Measurements from ENCODE around the gene ARMCX6.
"Not testable (repeated sequence)": the region's sequence is repeated elsewhere in the genome, so short reads cannot be mapped to it uniquely, and the experiment has no call there.

Gene ARMCX6

DNA sequence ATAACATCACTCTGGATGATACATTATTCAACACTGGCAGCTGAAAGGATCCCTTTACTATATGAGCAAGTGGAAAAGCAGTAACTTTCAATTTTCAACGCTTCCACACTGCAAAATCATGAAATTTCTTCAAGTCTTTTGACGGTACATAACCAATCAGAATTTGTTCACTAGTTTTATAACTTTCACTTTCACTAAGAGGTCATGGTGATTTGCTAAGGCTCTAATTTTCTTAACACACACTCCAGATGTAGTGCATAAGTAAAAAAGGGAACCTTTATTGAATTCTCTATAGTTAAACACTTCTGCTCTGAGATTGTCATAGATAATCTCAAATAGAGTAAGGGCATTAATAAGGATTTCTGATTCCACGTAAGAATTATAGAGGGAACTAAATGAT lies 37.7 kb upstream of the ARMCX6 start:
- TF ChIP-seq, protein P1, sequence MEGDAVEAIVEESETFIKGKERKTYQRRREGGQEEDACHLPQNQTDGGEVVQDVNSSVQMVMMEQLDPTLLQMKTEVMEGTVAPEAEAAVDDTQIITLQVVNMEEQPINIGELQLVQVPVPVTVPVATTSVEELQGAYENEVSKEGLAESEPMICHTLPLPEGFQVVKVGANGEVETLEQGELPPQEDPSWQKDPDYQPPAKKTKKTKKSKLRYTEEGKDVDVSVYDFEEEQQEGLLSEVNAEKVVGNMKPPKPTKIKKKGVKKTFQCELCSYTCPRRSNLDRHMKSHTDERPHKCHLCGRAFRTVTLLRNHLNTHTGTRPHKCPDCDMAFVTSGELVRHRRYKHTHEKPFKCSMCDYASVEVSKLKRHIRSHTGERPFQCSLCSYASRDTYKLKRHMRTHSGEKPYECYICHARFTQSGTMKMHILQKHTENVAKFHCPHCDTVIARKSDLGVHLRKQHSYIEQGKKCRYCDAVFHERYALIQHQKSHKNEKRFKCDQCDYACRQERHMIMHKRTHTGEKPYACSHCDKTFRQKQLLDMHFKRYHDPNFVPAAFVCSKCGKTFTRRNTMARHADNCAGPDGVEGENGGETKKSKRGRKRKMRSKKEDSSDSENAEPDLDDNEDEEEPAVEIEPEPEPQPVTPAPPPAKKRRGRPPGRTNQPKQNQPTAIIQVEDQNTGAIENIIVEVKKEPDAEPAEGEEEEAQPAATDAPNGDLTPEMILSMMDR (IDR thresholded peaks at IDR 0.05; ENCODE audit: insufficient read depth, low read length, missing control alignments) = no peak
- ChIA-PET POLR2A (no interaction called here), CTCF (no interaction called here)
- no peak for DNase-seq (ENCODE audit: low read depth, low spot score)
- no peak overlapping the region for H3K4me3 ChIP-seq (ENCODE audit: low read depth, low read length)

- DNase-seq (ENCODE audit: low read depth, low spot score); H3K4me3 ChIP-seq (ENCODE audit: low read depth, low read length); POLR2A ChIA-PET; CTCF ChIA-PET: not testable (repeated sequence)
Measured at GRCh38 chrX:101647716-101648115, 29.9 kb upstream of the ARMCX6 start.

GRCh38 chrX:101642093-101642492 lies 24.3 kb upstream of the ARMCX6 start:
- TF ChIP-seq, protein P1 (IDR thresholded peaks at IDR 0.05; ENCODE audit: insufficient read depth, low read length, missing control alignments) = no peak
- ChIA-PET CTCF (no interaction called here), POLR2A (no interaction called here)
- DNase-seq (ENCODE audit: low read depth, low spot score) = no peak
- H3K4me3 ChIP-seq (ENCODE audit: low read depth, low read length) = no peak overlapping the region

DNA sequence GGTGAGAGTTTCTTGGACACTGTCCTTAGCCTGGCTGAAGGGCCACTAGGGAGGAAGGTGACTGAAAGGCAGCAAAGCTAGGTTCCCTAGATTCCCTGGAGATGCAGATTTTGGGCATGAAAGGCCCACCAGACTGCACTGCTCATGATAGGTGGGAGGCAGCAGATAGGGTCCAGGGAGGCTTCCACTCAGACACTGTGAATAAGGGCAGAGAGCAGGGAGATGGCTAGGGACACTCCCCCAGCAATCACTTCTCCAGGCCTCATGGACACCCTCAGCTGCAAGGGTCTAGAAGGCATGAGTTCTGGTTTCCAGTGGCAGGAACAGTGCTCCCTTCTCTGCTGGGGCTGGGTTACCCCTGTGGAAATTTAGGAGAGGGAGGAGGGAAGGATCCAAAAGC lies 21.8 kb upstream of the ARMCX6 start:
- POLR2A ChIA-PET = no interaction called here
- no peak overlapping the region for H3K4me3 ChIP-seq (ENCODE audit: low read depth, low read length)
- no peak for DNase-seq (ENCODE audit: low read depth, low spot score)
- CTCF ChIA-PET = no interaction called here
- TF ChIP-seq, protein P1 (IDR thresholded peaks at IDR 0.05; ENCODE audit: insufficient read depth, low read length, missing control alignments) = no peak

- TF ChIP-seq, protein P1 (IDR thresholded peaks at IDR 0.05; ENCODE audit: insufficient read depth, low read length, missing control alignments) = no peak
- CTCF ChIA-PET = no interaction called here
- DNase-seq (ENCODE audit: low read depth, low spot score) = no peak
- POLR2A ChIA-PET = no interaction called here
- H3K4me3 ChIP-seq (ENCODE audit: low read depth, low read length) = no peak overlapping the region
Measured at GRCh38 chrX:101619364-101619763, 1.6 kb upstream of the ARMCX6 start.

DNA sequence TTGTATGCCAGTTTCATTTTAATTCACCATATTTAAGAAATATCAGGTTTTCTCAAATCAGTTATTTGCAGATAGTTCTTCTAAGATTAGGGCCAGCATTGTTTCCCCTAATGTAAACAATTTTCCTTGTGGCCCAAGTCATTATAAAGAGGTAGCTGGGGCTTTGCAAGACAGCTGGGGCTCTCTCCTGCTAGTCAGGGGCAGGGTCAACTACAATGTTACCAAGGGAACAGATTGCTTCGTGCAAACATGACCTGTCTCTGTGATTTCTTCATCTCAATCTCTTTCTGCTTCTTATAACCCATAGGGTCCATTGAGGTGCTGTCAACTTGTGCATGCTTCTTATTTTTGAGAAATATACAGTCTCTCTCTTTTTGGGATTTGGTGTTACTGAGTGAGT lies 12.1 kb downstream of the ARMCX6 start:
- TF ChIP-seq, protein P1 (IDR thresholded peaks at IDR 0.05; ENCODE audit: insufficient read depth, low read length, missing control alignments) = no peak
- DNase-seq (ENCODE audit: low read depth, low spot score) = no peak
- no peak overlapping the region for H3K4me3 ChIP-seq (ENCODE audit: low read depth, low read length)
- ChIA-PET POLR2A (no interaction called here), CTCF (no interaction called here)

DNA sequence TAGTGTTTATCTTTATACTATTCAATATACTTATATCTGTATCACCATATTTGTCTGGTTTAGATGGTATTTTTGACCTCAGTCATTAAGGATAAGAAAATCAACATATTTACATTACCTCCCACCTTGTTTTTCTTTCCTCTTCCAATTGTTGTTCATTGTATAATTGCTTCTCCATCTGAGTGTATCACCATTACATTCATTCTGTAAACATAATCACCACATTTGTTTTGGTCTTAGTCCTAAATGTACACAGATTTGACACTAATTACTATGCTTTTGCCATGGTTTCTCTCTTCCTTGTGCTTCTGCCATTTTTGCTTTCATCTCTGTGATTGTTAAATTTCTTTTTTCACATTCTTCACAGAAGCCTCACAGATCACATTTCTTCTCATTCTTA lies 12.7 kb downstream of the ARMCX6 start:
- TF ChIP-seq, protein P1 (IDR thresholded peaks at IDR 0.05; ENCODE audit: insufficient read depth, low read length, missing control alignments) = no peak
- ChIA-PET POLR2A (no interaction called here), CTCF (no interaction called here)
- DNase-seq (ENCODE audit: low read depth, low spot score) = no peak
- H3K4me3 ChIP-seq (ENCODE audit: low read depth, low read length) = no peak overlapping the region
